ENCODE results near the gene FKRP. TPM values are rescaled to one million over a fixed set of nuclear protein-coding genes. Genes with fewer than 3 reads are reported as not detected.

The FKRP gene
- total RNA-seq, 1 donor from 2014 or later = 16.3 TPM

- DNase-seq (ENCODE audit: low spot score) = no peak
These were observed 13.5 kb upstream of the FKRP start for GRCh38 chr19:46732172-46732938.

GRCh38 chr19:46732966-46733689 is 12.7 kb upstream of the FKRP start:
- no peak for DNase-seq (ENCODE audit: low spot score)

GRCh38 chr19:46733690-46734292 is 12.1 kb upstream of the FKRP start:
- no peak for DNase-seq (ENCODE audit: low spot score)

GRCh38 chr19:46736531-46737297 is 9.1 kb upstream of the FKRP start:
- DNase-seq (ENCODE audit: low spot score) = no peak

- DNase-seq (ENCODE audit: low spot score) = no peak
These were observed 8.6 kb upstream of the FKRP start for GRCh38 chr19:46737298-46737654.

GRCh38 chr19:46737761-46738171 is 8.1 kb upstream of the FKRP start:
- DNase-seq (ENCODE audit: low spot score) = no peak

- no peak for DNase-seq (ENCODE audit: low spot score)
These were observed 6.5 kb upstream of the FKRP start for GRCh38 chr19:46739290-46739771.

GRCh38 chr19:46741447-46741846 is 4.4 kb upstream of the FKRP start:
- DNase-seq (ENCODE audit: low spot score) = no peak

- DNase-seq (ENCODE audit: low spot score) = no peak
These were observed 2.9 kb upstream of the FKRP start for GRCh38 chr19:46742926-46743480.

- DNase-seq (ENCODE audit: low spot score) = no peak
These were observed 1.7 kb upstream of the FKRP start for GRCh38 chr19:46744005-46744691.

GRCh38 chr19:46745030-46745429 is 827 bp upstream of the FKRP start:
- no peak for DNase-seq (ENCODE audit: low spot score)

- no peak for DNase-seq (ENCODE audit: low spot score)
These were observed 612 bp downstream of the FKRP start, which contains the start of gene STRN4 for GRCh38 chr19:46746281-46747057. Gene STRN4 (minus strand): TSS chr19:46746450. CDS start chr19:46746430, 20 bp downstream.

GRCh38 chr19:46748325-46749109 is 2.7 kb downstream of the FKRP start:
- no peak for DNase-seq (ENCODE audit: low spot score)

GRCh38 chr19:46753420-46754155 is 7.7 kb downstream of the FKRP start:
- peak; percentile 51 for DNase-seq (ENCODE audit: low spot score)

- DNase-seq (ENCODE audit: low spot score) = no peak
These were observed 9.4 kb downstream of the FKRP start for GRCh38 chr19:46755077-46755852.

GRCh38 chr19:46755853-46756543 is 10.1 kb downstream of the FKRP start:
- no peak for DNase-seq (ENCODE audit: low spot score)

- DNase-seq (ENCODE audit: low spot score) = no peak
These were observed 10.7 kb downstream of the FKRP start for GRCh38 chr19:46756544-46756888.
